Testis (tissue), 3 donors: ENCODE data around the gene PEX14. TPM values are rescaled to one million over a fixed set of nuclear protein-coding genes. Genes with fewer than 3 reads are reported as not detected.

Experiments
- DNase-seq: peaks from one replicate; pipeline ENCODE4 v3.0.0-alpha.2; 2019
- H3K27ac ChIP-seq, 2 donors: fragments of 200-600 bp; sonication (generic); one replicate each; pipeline ENCODE4 v1.5.1; 2019
- H3K27me3 ChIP-seq: fragments of 200-600 bp; sonication (generic); one replicate; pipeline ENCODE4 v1.5.1; 2019
- H3K36me3 ChIP-seq: fragments of 200-600 bp; sonication (generic); one replicate; pipeline ENCODE4 v1.5.1; 2017; ENCODE audit warnings: low read depth; ENCODE audit errors: missing control alignments
- H3K4me1 ChIP-seq: fragments of 200-600 bp; sonication (generic); one replicate; pipeline ENCODE4 v1.5.1; 2019
- H3K4me3 ChIP-seq, 2 donors: fragments of 200-600 bp; sonication (generic); one replicate each; pipeline ENCODE4 v1.5.1; 2017 to 2019
- H3K9me3 ChIP-seq: fragments of 200-600 bp; sonication (generic); one replicate; pipeline ENCODE4 v1.5.1; 2017
- POLR2A ChIP-seq: fragments of 450-650 bp; IDR thresholded peaks from one replicate; pipeline ENCODE4 v1.6.1; 2017; ENCODE audit warnings: antibody characterized with exemption, mild to moderate bottlenecking, moderate library complexity
- WGBS, 2 donors: methylation state at CpG; one replicate each; pipeline ENCODE4 v1.1.5; 2018; 5-methylcytosine and 5-hydroxymethylcytosine counted together
- intact Hi-C: fragments of 100-400 bp; cut with DNase I; formaldehyde crosslinking; loops from one replicate; pipeline ENCODE4 v1.15.1; 2023; ENCODE audit warnings: low total_unique reads
- polyA plus RNA-seq: library from polyadenylated mRNA; stranded (reverse); fragments of 350-450 nt; fragmentation: Illumina TruSeq; extraction: RNeasy Lipid Tissue Mini Kit (QIAGEN cat#74804); gene quantifications from one replicate; pipeline ENCODE4 v1.2.3, GENCODE V29; 2014; ENCODE audit warnings: low read depth, low replicate concordance; ENCODE audit not compliant: insufficient read depth
- total RNA-seq, 2 donors: library from RNA; depleted of rRNA; stranded (reverse); fragments of >200 nt; gene quantifications; one replicate each; pipeline ENCODE4 v1.2.3, GENCODE V29; 2016
- TF ChIP-seq, protein P1 (sequence below), 3 experiments: fragments of 450-650 bp in 2 of 3; fragments of 200-600 bp in 1 of 3; sonication (generic) in 1 of 3; IDR thresholded peaks; one replicate each; pipeline ENCODE4 v1.5.1; 2016 to 2019; ENCODE audit warnings: antibody characterized with exemption in 3 of 3, mild to moderate bottlenecking in 2 of 3, moderate library complexity in 1 of 3

PEX14 gene
- total and polyA plus RNA-seq, 3 donors from 2014 or later, result 28.6 to 39.8 (median 30.3) TPM

DNA sequence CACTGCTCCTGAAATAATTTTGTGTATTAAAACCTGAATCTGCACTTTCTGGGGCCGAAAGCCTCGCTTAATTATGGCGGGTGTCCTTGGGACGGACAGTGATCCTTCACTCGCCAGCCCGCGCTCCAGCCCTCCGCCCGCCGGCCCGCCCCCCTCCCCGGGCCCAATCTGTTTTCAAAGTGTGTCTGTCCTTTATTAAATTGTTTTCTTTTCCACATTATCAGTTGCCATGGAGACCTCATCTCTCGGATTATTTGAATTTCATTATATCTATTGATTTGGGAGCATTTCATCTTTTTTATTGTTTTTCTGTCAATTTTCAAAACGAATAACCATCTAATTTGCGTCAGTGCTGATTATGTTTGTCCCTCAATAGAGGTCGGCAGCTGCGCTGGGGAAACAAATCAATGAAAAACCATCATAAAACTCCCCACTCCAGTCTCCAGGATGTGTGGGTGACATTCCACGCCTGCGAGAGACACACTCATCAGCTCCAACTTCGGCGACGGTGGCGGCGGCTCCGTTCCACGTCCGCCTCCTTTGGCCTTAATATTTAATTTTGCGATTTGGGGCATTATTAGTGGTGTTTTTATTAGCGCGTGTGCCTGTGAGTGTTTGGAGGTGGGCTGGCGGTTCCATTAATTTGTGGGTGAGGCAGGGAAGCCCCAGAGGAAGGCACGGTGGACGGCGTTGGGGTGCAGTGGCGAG is 197.7 kb downstream of the PEX14 start:
- WGBS, 2 donors, result 69 to 76% methylated on average over 35 of the region's 35 CpGs
- intact Hi-C loops, result no loop called here
- no peaks in the 10 kb centered on the region for H3K27me3 ChIP-seq
- no peak for TF ChIP-seq POLR2A
- TF ChIP-seq, protein P1, sequence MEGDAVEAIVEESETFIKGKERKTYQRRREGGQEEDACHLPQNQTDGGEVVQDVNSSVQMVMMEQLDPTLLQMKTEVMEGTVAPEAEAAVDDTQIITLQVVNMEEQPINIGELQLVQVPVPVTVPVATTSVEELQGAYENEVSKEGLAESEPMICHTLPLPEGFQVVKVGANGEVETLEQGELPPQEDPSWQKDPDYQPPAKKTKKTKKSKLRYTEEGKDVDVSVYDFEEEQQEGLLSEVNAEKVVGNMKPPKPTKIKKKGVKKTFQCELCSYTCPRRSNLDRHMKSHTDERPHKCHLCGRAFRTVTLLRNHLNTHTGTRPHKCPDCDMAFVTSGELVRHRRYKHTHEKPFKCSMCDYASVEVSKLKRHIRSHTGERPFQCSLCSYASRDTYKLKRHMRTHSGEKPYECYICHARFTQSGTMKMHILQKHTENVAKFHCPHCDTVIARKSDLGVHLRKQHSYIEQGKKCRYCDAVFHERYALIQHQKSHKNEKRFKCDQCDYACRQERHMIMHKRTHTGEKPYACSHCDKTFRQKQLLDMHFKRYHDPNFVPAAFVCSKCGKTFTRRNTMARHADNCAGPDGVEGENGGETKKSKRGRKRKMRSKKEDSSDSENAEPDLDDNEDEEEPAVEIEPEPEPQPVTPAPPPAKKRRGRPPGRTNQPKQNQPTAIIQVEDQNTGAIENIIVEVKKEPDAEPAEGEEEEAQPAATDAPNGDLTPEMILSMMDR (IDR thresholded peaks at IDR 0.05), result no peak
- H3K4me3 ChIP-seq, result no peak overlapping the region
- H3K4me1 ChIP-seq, result no peaks in the 10 kb centered on the region
- no peaks in the 10 kb centered on the region for H3K9me3 ChIP-seq
- H3K36me3 ChIP-seq, result no peaks in the 10 kb centered on the region
- no peak overlapping the region for H3K27ac ChIP-seq
- DNase-seq, result no peak

GRCh38 chr1:10673109-10673711 is 198.5 kb downstream of the PEX14 start:
- Histone ChIP-seq H3K4me3 (no peak overlapping the region), H3K36me3 (no peaks in the 10 kb centered on the region), H3K9me3 (no peaks in the 10 kb centered on the region), H3K4me1 (no peaks in the 10 kb centered on the region), H3K27ac (no peak overlapping the region), H3K27me3 (no peaks in the 10 kb centered on the region)
- TF ChIP-seq, protein P1 (IDR thresholded peaks at IDR 0.05), result no peak
- no peak for TF ChIP-seq POLR2A
- 86 to 87% methylated on average over 19 of the region's 19 CpGs for WGBS, 2 donors
- intact Hi-C loops, result no loop called here
- no peak for DNase-seq

DNA sequence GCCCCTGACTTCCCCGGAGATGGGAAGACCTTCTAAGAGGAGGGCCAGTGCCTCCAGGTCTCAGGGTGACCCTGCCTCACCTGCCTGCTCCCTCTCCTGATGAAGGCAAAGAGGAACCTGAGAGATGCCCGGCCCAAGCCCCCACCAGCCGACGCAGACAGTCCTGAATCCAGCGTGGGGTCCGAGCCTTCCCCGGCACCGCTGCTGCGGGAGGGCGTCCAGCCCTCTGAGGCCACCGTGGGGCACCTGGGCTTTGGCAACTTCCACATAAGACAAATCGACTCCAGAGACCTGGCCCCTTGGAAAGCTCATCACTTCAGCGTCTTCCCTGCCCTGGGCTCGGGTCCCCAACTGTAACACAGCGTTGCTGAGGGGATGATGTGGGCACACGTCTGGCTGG is 199.5 kb downstream of the PEX14 start:
- H3K4me1 ChIP-seq, result no peaks in the 10 kb centered on the region
- intact Hi-C loops, result no loop called here
- TF ChIP-seq, protein P1 (IDR thresholded peaks at IDR 0.05), result no peak
- no peak for TF ChIP-seq POLR2A

DNA sequence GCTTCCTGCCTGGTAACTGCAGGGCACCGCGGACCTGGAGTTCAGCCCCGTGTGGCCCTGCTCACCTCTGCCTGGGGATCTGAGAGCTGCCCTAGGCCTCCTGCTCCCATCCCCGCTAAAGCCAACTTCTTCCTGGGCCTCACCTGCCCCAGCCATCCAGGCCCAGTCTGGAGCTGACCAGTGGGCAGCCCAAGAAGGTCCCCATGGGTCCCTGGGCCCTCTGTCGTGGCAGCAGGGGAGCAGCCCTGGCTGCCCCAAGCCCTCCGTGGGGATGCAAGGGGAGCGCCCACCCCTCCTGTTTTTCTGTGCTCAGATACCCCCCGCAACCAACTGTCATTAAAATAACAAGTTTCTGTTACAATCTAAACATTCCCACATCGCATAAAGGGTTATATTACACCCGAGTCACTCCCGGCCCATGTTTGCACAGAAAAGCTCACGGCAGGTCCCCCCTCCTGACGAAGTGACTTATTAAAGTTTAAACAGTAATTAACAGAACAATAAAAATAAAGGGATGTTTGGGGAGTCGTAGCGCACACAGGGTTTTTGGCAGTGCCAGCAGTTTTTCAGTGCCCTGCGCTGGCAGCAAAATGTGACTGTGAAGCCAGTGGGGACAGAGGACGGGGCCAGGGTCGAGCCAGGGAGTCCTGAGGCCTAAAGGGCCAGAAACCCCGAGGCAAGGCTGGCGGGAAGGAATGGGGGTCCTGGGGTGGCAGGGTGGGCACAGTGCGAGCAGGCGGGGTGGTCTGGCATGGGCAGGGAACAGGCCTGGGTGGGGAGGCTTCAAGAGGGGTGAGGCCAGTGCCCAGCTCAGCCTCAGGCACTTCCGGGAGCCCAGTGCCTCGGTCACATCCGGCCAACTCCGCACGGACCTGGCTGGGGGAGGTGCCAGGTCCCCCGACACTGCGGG is 200.2 kb downstream of the PEX14 start:
- 85% methylated on average over 18 to 29 of the region's 29 CpGs for WGBS, 2 donors
- no peak overlapping the region for H3K27ac ChIP-seq
- no peak for DNase-seq
- H3K36me3 ChIP-seq, result no peaks in the 10 kb centered on the region
- no peaks in the 10 kb centered on the region for H3K4me1 ChIP-seq
- no peaks in the 10 kb centered on the region for H3K9me3 ChIP-seq
- TF ChIP-seq, protein P1 (IDR thresholded peaks at IDR 0.05), result no peak
- no peak for TF ChIP-seq POLR2A
- no peak overlapping the region for H3K4me3 ChIP-seq
- no peaks in the 10 kb centered on the region for H3K27me3 ChIP-seq
- intact Hi-C loops, result no loop called here

More for the DNA sequence above, 199.5 kb downstream of the PEX14 start:
- no peaks in the 10 kb centered on the region for H3K9me3 ChIP-seq
- no peak overlapping the region for H3K4me3 ChIP-seq
- WGBS, 2 donors, result 89 to 95% methylated on average over 7 to 16 of the region's 16 CpGs
- H3K27me3 ChIP-seq, result no peaks in the 10 kb centered on the region
- no peak overlapping the region for H3K27ac ChIP-seq
- DNase-seq, result no peak
- no peaks in the 10 kb centered on the region for H3K36me3 ChIP-seq
